ENCODE results near the gene WDR7.
A peak's percentile ranks its signal among the peaks of the same experiment; 100 is the strongest.

Gene WDR7

DNA sequence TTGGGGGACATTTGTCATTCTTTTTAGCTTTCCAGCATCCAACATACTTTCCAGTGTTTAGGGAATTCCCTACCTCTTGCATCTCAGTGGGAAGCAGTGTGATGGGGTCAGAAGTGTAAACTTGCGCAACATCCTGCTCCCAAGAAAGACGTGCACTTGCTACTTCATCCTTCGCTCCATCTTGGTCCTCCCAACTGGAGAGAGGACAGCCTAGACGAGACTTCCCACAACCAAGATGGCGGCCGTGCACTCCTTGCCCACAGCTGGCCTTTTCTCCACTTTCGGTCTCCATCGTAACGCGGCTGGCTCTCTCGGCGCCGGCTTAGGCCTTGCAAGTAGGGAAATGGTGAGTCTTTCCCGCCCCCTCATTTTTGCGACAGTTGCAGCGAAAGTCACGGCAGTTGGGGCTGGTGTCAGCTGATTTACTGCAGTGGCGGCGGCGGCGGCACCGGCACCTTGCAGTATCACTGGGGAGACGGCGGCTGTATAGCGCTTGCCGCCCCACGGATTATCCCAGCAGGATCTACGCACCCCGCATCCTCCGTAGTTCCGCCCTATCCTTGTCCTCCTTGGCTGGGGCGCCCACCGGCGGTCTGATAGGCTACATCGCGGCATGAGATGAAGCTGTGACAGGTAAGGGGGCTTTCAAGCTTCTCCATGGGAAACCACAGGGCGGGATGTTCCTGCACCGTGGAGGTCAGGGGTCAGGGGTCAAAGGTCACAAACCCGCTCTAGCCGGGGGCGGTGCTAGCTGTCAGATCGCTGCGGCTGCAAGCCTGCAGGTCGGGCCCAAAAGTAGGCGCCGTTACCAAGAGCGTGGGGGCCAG lies at the start of gene WDR7:
TSS of gene WDR7 (plus strand) at position 416 of the 827 bp plus-strand sequence. CDS start 21,157 bp downstream, outside the sequence.
- peak; percentile 95 for DNase-seq (ENCODE audit: low read depth)

DNA sequence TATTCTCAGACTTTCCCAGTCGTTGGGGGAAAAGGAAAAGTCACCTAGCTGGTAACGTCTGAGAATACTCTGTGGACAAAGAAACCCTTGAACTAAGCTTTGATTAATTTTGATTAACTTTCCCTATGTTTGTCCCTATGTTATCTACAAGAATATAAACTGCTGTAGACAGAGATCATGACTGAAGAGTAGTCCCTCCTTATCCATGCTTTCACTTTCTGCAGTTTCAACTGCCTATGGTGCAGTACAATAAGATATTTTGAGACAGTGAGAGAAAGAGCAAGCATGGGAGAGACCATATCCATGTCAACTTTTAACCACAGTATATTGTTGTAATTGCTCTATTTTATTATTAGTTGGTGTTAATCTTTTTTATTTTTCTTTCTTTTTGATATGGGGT lies 44.5 kb upstream of the WDR7 start:
- DNase-seq (ENCODE audit: low read depth) = no peak

DNA sequence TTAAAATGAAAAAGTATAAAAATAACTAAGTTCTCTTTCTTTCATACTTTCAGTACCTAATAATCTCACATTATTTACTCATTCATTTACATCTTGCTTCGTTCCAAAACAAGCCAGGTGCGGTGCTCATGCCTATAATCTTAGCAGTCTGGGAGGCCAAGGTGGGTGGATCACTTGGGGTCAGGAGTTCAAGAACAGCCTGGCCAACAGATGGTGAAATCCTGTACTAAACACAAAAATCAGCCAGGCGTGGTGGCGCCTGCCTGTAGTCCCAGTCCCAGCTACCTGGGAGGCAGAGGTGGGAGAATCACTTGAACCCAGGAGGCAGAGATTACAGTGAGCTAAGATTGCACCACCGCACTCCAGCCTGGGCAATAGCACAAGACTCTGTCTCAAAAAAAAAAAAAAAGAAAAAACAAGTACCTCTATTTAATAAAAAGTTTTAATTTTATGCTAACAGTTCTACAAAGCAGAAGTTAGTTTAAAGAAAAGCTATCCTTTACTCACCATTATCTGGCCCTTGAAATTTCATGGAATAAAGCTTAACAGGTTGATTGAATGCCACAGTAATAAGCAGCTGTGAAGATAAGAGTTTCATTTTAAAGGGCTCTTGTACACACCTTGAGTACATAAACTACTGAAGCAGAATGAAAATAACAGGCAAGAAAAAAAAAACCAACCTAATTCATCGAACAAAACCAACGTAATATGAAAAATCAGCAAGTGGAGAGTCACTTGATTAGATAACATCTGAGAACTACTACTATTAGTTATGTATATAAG lies 35.2 kb upstream of the WDR7 start:
- no peak for DNase-seq (ENCODE audit: low read depth)

DNA sequence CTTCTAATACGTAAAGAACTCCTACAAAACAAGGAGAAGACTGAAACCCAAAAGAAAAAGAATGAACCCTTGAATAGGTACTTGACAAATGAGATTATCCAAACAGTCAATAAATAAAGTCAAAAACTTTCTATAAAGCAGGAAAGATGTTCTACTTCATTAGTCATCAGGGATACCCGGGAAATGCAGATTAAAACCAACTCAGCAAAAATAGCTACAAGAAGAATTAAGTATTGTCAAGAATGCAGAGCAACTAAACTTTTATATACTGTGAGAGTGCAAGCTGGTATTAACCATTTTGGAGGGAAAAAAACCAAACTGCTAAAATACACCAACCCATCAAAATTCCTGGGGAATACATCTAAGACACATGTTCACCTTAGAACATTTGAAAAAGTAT lies 23.2 kb upstream of the WDR7 start:
- DNase-seq (ENCODE audit: low read depth) = no peak

DNA sequence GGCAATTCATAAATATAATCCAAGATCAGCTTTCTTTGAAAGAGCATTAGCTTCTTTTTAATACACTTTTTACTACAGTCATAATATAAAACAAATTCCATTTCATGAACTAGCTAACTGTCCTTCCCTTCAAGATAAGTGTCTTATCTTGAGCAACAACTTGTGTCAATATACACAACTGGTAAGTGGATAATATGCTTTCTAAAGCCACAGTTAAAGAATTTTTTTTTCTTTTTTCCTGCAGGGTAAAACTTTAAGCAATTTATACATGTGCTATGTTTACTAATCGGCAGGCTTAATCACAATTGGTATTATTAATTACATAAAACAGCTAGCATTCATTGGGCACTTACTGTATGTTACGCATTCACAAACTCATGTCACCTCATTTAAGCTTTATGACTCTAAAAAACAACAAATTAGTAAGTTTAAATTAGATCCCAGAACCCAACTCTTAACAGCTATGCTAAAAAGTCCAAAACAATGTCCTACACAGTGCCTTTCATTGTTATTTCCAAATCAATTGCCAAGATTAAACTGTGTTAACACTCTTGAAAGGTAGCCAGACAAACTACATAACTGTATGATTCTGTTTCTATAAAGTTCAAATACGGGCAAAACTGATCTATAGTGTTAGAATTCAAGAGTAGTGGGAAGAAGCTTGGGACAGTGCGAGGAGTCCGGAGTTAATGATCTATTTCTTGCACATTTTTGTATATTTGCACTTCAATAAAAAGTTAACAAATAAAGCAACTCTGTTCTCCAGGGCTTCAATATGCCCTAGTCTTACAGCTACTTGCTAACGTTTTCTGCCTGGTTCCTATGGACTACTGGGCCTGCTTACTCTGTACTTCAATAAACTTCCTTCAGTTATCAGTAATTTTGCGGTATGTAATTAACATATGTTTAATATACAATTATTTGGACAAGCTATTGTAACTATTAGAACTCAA lies 18.8 kb upstream of the WDR7 start:
- no peak for DNase-seq (ENCODE audit: low read depth)

DNA sequence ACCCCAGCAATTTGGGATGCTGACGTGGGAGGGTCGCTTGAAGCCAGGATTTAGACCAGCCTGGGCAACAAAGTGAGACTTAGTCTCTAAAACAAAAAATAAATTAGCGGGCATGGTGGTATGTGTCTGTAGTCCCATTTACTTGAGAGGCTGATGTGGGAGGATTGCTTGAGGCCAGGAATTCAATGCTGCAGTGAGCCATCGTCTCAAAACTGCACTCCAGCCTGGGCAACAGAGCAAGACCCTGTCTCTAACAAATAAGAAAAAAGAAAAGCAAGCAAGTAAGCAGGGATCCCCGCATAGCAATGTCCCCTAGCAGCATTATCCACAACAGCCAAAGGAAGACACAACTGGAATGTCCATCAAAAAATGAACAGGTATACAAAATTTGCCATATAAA lies 16.2 kb upstream of the WDR7 start:
- DNase-seq (ENCODE audit: low read depth) = no peak

DNA sequence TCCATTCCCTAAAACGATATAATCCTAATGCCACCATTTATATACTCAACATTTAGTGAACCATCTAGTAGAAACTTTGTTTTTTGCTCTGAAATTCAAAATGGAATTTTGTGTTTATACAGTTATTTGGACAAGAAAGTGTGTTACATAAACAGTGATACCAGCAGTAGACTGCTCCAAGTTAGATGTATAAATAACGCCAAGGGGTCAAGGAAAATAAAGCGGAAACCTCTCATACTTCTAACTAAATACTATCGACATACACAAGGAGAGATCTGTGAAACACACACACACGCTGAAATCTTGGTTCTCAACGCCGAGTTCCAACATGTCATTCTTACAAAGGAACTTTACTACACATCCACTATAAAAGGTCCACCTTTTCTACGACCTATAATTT lies 14.0 kb upstream of the WDR7 start:
- no peak for DNase-seq (ENCODE audit: low read depth)

DNA sequence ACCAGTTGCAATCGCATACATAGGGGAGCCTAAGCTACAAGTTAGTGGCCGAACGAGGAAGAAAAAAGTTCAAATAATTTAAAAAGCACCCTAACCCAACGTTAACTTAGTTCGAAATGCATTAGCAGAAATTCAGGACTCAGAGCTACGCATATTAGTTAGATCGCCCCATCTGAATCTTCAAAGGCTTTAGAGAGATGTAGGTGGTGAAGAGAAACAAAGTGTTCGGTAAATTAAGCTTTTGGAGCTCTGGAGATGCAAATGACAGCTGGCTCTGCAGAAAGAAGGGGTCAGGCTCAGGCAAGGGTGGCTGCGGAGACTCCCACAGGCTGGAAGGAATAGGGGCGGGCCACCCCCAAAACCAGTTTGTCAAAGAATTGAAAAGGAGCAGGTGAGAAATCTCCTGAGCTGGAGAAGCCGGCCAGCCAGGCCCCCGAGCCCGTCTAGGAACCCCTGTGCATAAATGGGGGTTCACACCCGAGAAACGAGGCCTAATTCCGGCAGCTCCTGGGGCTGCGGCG lies 13.4 kb upstream of the WDR7 start:
- peak; percentile 5 for DNase-seq (ENCODE audit: low read depth)

DNA sequence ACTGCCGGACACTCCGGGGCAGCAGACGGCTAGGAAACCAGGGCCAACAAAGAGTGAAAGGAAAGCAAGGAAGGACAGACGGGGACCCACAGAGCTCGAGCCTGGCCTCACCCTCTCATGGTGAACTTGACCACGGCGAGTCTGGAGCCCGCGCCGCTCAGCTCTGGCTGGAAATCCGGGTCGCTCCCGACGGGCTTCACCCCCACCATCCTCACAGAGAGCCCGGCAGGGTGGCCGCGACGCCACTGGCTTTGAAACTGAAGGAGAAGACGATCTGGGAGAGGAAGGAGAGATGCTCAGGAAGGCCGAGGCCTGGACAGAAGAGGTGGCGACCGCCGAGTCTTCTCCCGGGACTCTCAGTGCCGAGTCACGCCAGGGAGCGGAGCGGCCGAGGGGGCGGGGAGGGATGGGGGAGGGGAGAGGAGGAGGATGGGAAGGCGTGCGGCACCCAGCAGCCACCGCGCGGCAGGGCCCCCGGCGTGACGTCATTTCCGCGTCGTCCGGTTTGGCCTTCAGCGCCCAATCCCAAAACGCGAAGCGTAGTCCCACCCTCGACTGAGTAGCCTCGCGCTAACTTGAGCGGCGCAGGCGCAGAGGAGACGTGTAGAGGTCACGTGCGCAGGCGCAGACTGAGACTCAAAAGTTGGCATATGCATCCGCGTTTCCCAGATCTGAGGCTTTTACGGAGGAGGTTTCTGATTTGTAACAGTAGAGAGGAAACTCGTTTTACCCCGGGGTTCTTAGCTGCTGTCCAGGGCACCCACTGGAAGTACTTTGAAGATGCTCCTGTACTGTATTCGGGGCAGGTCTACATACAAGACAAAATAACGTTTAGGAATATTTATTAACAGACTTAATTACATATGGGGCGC lies 12.7 kb upstream of the WDR7 start, which contains the start of gene TXNL1:
TSS of gene TXNL1 (minus strand) at position 361 of the 872 bp plus-strand sequence. CDS start at position 209, 152 bp downstream.
- DNase-seq (ENCODE audit: low read depth) = peak; percentile 98

DNA sequence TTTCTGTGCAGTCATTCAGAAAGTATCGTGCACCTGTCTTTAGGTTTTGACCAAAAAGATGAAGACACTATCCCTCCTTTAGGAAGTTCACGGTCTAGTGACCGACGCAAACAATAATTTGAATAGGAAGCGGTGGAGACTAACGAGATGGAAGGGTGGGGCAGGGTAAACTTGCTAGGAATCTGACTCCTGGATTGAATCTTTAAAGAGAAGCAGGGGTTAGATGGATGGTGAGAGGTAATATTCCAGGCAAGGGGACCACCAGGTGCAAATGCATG lies 12.1 kb upstream of the WDR7 start:
- no peak for DNase-seq (ENCODE audit: low read depth)

DNA sequence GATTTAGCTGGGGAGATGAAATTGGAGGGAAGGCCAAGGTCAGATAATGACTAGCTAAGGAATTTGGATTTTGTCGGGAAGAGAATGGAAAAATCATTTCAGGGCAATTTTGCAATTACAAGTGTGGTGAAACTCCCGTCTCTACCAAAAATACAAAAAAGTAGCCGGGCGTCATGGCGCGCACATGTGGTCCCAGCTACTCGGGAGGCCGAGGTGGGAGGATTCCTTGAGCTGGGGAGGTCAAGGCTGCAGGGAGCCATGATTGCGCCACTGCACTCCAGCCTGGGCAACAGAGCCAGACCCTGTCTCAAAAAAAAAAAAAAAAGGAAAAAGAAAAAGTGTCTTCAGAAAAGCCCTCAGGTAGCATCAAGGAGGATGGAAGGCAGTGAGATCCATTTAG lies 11.6 kb upstream of the WDR7 start:
- no peak for DNase-seq (ENCODE audit: low read depth)

DNA sequence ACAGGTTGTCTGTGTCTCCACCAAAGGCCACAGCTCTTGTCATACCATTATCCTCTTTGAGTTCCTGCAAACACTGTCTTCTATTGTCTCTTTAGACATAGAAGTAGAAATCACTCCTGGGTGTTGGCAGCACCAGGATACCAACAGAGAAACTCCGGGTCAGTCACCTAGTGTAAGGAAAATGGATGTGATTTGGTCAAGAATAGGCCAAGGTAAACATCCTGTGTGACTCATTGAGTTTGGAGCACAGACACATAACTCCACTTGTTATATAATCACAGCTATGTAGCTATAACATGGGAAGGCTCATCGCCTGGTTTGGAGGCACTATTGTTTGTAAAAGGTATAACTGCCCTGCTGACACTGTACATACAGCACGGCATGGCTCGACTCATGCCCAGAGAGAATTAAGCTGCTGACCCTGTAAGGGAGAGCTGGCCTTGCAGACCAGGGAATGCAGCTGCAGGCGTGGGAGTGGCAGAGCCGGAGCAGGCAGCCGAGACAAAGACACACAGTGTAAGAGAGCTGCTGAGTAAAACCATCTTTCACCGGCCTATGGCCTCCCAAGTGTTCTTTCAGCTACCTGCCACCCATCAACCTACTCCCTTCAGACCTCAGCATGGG lies 9.3 kb upstream of the WDR7 start:
- no peak for DNase-seq (ENCODE audit: low read depth)

DNA sequence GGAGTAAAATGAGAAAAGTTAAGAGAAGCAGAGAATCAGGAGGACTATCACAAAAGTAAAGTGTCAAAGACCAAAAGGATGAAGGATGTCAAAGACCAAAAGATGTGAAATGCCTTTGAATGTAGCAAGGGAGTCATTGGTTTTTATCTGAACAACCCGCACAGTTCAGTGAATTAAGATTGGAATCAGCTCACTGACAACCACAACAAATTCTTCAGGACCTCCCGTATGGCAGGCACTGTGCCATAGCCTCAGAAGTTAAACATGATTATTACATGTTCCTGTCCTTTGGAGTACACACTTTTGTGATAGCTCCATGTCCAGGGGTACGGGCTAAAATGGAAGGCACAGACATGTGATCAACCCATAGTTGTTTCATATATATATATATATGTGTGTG lies 7.8 kb upstream of the WDR7 start:
- DNase-seq (ENCODE audit: low read depth) = no peak

DNA sequence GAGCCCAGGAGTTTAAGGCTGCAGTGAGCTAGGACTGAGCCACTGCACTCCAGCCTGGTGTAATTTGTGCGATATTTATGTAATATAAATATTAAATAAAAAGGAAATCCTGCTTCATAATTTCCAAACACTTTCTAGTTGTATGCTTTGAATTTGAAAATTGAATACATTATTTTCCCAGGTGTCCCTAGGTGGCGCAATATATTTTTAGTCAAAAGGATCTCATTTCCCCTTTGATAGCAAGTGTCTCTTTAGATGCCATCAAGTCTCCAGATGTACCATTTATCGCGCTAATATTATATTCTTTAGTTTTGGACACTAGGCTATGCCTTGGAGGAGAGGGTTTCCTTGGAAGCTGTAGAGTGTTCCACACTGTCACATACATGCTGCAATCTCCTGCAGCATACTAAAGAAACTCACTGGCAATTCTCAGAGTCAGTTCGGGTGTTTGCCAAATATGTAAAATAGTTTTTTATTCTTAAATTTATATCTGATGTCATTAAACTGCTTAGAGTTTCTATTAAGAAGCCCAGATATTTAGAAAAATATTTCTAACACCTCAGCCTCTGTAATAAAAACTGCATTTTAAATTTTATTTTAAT lies 5.6 kb upstream of the WDR7 start:
- no peak for DNase-seq (ENCODE audit: low read depth)

DNA sequence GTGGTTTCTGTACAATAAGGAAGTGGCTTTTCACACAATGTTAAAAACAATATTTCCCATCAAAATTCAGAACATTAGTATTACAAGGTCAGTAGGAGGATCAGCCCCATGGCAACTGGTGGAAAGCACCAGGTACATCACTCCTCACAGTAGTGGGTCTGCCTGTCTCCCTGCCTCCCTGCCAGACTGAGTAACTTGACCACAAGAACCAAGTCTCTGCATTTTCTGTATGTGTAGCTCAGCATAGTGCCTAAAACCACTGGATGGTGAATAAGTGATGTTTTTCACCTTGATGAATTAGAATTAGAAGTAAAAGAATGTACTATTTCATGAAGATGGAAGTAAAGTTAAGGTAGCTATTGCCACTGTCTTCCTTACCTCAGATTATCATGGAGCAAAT lies 4.1 kb upstream of the WDR7 start:
- DNase-seq (ENCODE audit: low read depth) = no peak

DNA sequence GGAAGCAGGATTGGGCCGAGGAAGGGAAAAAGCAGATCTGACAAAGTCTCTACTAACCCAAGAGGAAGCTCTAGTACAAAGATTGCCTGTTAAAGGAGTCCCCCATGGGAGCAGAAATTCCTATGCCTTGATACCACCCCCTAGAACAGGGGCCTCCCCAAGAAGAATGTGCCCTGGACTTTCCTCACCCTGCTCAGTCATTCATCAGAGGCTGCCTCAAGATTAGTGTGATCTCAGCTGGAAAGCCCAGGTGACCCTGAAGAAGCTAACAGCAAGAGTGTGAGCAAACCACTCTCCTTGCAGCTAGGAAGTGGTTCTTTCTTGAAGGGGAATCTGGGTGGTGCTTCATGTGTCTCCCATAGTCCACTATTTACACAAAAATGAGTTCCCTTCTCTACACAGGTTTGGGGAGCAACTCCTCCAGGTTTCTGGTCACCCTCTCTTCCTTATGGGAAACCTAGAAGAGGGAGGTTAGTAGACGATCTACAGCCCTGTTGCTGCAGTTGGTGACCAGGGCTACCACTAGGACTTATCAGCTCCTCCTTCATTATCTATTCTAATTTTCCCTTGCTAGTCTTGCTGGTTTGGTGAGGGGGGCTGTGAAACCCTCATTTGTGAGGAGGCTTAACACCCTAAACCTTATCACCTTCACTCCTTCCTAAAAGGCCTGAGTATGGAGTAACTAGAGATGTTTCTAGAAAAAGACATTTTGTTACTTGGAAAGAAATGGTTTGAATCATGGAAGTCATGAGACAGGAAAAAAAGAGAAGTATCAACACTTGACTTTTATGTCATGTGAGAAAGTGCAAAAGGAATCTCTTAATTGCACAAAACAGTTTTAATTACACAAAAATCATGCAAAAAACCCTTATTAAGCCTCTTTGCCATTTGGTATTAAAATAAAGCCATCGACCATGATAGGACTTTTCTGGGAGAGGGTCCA lies 2.9 kb upstream of the WDR7 start:
- DNase-seq (ENCODE audit: low read depth) = no peak

DNA sequence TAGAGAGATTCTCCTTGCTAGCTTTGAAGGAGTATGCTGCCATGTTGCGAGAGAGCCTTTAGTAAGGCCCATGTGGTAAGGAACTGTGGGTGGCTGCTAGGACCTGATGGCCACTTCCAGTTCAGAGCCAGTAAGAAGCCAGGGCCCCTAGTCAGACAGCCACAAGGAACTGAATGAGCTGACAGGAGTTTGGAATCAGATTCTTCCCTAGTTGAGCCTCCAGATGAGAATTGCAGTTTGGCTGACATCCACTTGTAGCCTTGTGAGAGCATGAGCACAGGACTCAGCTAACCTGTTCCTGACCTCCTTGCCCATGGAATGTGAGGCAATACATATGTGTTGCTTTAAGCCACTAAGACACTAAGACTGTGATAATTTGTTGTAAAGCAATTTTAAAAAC lies 1.2 kb upstream of the WDR7 start:
- DNase-seq (ENCODE audit: low read depth) = no peak

DNA sequence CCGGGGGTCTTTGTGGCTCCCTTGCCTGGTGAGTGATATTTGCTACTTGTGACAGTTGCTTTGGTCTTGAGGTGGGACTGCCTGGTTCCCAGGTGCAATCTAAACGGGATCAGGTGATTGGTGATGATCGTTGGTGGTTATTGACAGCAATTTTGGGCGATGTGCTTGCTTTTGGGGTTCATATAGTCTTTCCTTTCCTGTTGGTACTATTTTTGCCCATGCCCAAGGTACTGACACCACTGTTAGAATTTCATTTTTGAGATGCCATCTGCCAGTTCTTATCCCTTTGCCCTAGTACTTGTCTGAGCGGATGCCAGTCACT lies 573 bp downstream of the WDR7 start:
- DNase-seq (ENCODE audit: low read depth) = no peak

DNA sequence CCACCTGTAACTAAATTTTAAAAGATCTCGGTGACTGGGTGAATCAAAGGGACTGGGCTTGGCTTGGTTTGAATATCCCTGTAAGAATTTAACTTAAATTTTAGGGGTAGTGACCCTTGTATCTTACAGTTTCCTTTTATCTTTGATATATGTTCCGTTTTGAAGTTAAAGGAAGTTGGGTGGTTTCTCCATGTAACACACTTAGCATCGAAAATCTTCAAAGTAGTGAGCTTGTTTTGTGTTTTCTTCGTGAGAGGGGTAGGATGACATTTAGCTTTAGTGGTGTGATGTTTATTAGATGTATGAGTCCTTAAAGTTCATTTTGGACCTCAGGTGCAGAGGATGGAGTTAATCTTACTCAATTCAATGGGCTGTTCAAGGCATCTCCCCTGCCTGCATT lies 1.6 kb downstream of the WDR7 start:
- no peak for DNase-seq (ENCODE audit: low read depth)

All from T-helper 22 cell (primary cell).